Stimulated activated memory B cell treated with anti-CD40 and anti-IgM and Interleukin-4, amounts not matched to agents 10 μg/mL and 1 μg/mL and 100 μg/mL, for 72 hours (primary cell): ENCODE measurements around the gene TAF13.

Experiments
- ATAC-seq: fragments of 150-1000 bp; cut with Tn5 transposase; 2 replicates; pipeline ENCODE4 v1.10.0; 2021
- H3K27ac Mint-ChIP-seq: one replicate; pipeline ENCODE4 v1.8.0; 2022; ENCODE audit warnings: mild to moderate bottlenecking, mixed read lengths
- H3K27me3 Mint-ChIP-seq: one replicate; pipeline ENCODE4 v1.8.0; 2022; ENCODE audit warnings: mixed read lengths
- H3K36me3 Mint-ChIP-seq: one replicate; pipeline ENCODE4 v1.8.0; 2022; ENCODE audit warnings: mixed read lengths
- H3K4me1 Mint-ChIP-seq: one replicate; pipeline ENCODE4 v1.8.0; 2022; ENCODE audit warnings: mixed read lengths
- H3K4me3 Mint-ChIP-seq: one replicate; pipeline ENCODE4 v1.8.0; 2022; ENCODE audit warnings: mild to moderate bottlenecking, moderate library complexity, mixed read lengths
- H3K9me3 Mint-ChIP-seq: one replicate; pipeline ENCODE4 v1.8.0; 2022; ENCODE audit warnings: mixed read lengths

Gene TAF13

GRCh38 chr1:109075531-109076490 lies at the start of gene TAF13:
Gene TAF13, minus strand, starts transcription at chr1:109076003. Its CDS starts 56 bp downstream, at chr1:109075947.
- peak; percentile 100 for ATAC-seq
- Mint-ChIP-seq H3K36me3 (peaks cover 10% of the 10 kb centered on the region), H3K27ac (peak within 1 kb of the TSS; percentile 97), H3K4me1 (peaks cover 21% of the 10 kb centered on the region), H3K4me3 (peak within 1 kb of the TSS; percentile 98), H3K27me3 (no peaks in the 10 kb centered on the region), H3K9me3 (no peaks in the 10 kb centered on the region)

GRCh38 chr1:109120356-109120755 lies 44.6 kb upstream of the TAF13 start:
- H3K27ac Mint-ChIP-seq = no peak overlapping the region
- no peaks in the 10 kb centered on the region for H3K27me3 Mint-ChIP-seq
- no peaks in the 10 kb centered on the region for H3K36me3 Mint-ChIP-seq
- peaks cover 8% of the 10 kb centered on the region for H3K4me1 Mint-ChIP-seq
- no peak for ATAC-seq
- H3K9me3 Mint-ChIP-seq = no peaks in the 10 kb centered on the region
- no peak overlapping the region for H3K4me3 Mint-ChIP-seq

- H3K4me1 Mint-ChIP-seq = peaks cover 21% of the 10 kb centered on the region
- no peaks in the 10 kb centered on the region for H3K36me3 Mint-ChIP-seq
- no peak for ATAC-seq
- H3K27me3 Mint-ChIP-seq = peaks cover 10% of the 10 kb centered on the region
- H3K9me3 Mint-ChIP-seq = no peaks in the 10 kb centered on the region
- H3K27ac Mint-ChIP-seq = no peak overlapping the region
- no peak overlapping the region for H3K4me3 Mint-ChIP-seq
These were observed 42.3 kb upstream of the TAF13 start for GRCh38 chr1:109118089-109118488.

- no peak overlapping the region for H3K27ac Mint-ChIP-seq
- peaks cover 10% of the 10 kb centered on the region for H3K27me3 Mint-ChIP-seq
- no peaks in the 10 kb centered on the region for H3K36me3 Mint-ChIP-seq
- peaks cover 31% of the 10 kb centered on the region for H3K4me1 Mint-ChIP-seq
- H3K4me3 Mint-ChIP-seq = no peak overlapping the region
- H3K9me3 Mint-ChIP-seq = no peaks in the 10 kb centered on the region
- no peak for ATAC-seq
These were observed 40.5 kb upstream of the TAF13 start for GRCh38 chr1:109116286-109116685.

GRCh38 chr1:109115685-109116084 lies 39.9 kb upstream of the TAF13 start:
- H3K36me3 Mint-ChIP-seq = no peaks in the 10 kb centered on the region
- ATAC-seq = no peak
- no peaks in the 10 kb centered on the region for H3K9me3 Mint-ChIP-seq
- no peak overlapping the region for H3K4me3 Mint-ChIP-seq
- H3K27ac Mint-ChIP-seq = no peak overlapping the region
- peaks cover 31% of the 10 kb centered on the region for H3K4me1 Mint-ChIP-seq
- H3K27me3 Mint-ChIP-seq = peaks cover 10% of the 10 kb centered on the region

- Mint-ChIP-seq H3K4me1 (peaks cover 31% of the 10 kb centered on the region), H3K36me3 (no peaks in the 10 kb centered on the region), H3K9me3 (no peaks in the 10 kb centered on the region), H3K27ac (no peak overlapping the region), H3K4me3 (peak overlapping the region; percentile 82), H3K27me3 (peaks cover 10% of the 10 kb centered on the region)
- no peak for ATAC-seq
These were observed 38.5 kb upstream of the TAF13 start for GRCh38 chr1:109114342-109114674.

GRCh38 chr1:109113590-109114341 lies 38.0 kb upstream of the TAF13 start, which contains the start of gene ELAPOR1:
Gene ELAPOR1, plus strand, starts transcription at chr1:109114115. Its CDS starts 69 bp downstream, at chr1:109114184.
- H3K27ac Mint-ChIP-seq = peak within 1 kb of the TSS; percentile 33
- H3K9me3 Mint-ChIP-seq = no peaks in the 10 kb centered on the region
- peaks cover 10% of the 10 kb centered on the region for H3K27me3 Mint-ChIP-seq
- H3K4me3 Mint-ChIP-seq = peak within 1 kb of the TSS; percentile 82
- H3K36me3 Mint-ChIP-seq = no peaks in the 10 kb centered on the region
- peaks cover 31% of the 10 kb centered on the region for H3K4me1 Mint-ChIP-seq
- ATAC-seq = peak; percentile 90

- ATAC-seq = peak; percentile 79
- Mint-ChIP-seq H3K36me3 (no peaks in the 10 kb centered on the region), H3K27ac (peak overlapping the region; percentile 33), H3K4me1 (peaks cover 24% of the 10 kb centered on the region), H3K4me3 (peak overlapping the region; percentile 82), H3K27me3 (peaks cover 10% of the 10 kb centered on the region), H3K9me3 (no peaks in the 10 kb centered on the region)
These were observed 37.0 kb upstream of the TAF13 start for GRCh38 chr1:109112652-109113285.

GRCh38 chr1:109112056-109112651 lies 36.4 kb upstream of the TAF13 start:
- peaks cover 10% of the 10 kb centered on the region for H3K27me3 Mint-ChIP-seq
- peak overlapping the region; percentile 33 for H3K27ac Mint-ChIP-seq
- H3K4me3 Mint-ChIP-seq = no peak overlapping the region
- no peaks in the 10 kb centered on the region for H3K9me3 Mint-ChIP-seq
- peaks cover 24% of the 10 kb centered on the region for H3K4me1 Mint-ChIP-seq
- peak; percentile 50 for ATAC-seq
- H3K36me3 Mint-ChIP-seq = no peaks in the 10 kb centered on the region

GRCh38 chr1:109111386-109112055 lies 35.7 kb upstream of the TAF13 start:
- no peak overlapping the region for H3K27ac Mint-ChIP-seq
- peaks cover 10% of the 10 kb centered on the region for H3K27me3 Mint-ChIP-seq
- H3K4me3 Mint-ChIP-seq = no peak overlapping the region
- no peaks in the 10 kb centered on the region for H3K36me3 Mint-ChIP-seq
- peaks cover 24% of the 10 kb centered on the region for H3K4me1 Mint-ChIP-seq
- no peak for ATAC-seq
- no peaks in the 10 kb centered on the region for H3K9me3 Mint-ChIP-seq

GRCh38 chr1:109109906-109110305 lies 34.1 kb upstream of the TAF13 start:
- Mint-ChIP-seq H3K27me3 (peaks cover 9% of the 10 kb centered on the region), H3K36me3 (no peaks in the 10 kb centered on the region), H3K4me1 (peaks cover 24% of the 10 kb centered on the region), H3K4me3 (no peak overlapping the region), H3K9me3 (no peaks in the 10 kb centered on the region), H3K27ac (peak overlapping the region; percentile 3)
- ATAC-seq = no peak

- Mint-ChIP-seq H3K36me3 (peaks cover 8% of the 10 kb centered on the region), H3K27ac (no peak overlapping the region), H3K4me1 (peaks cover 7% of the 10 kb centered on the region), H3K4me3 (no peak overlapping the region), H3K27me3 (no peaks in the 10 kb centered on the region), H3K9me3 (no peaks in the 10 kb centered on the region)
- no peak for ATAC-seq
These were observed 32.0 kb upstream of the TAF13 start for GRCh38 chr1:109107785-109108184.

GRCh38 chr1:109105881-109106280 lies 30.1 kb upstream of the TAF13 start:
- Mint-ChIP-seq H3K36me3 (peaks cover 10% of the 10 kb centered on the region), H3K4me3 (no peak overlapping the region), H3K9me3 (no peaks in the 10 kb centered on the region), H3K4me1 (peaks cover 8% of the 10 kb centered on the region), H3K27me3 (no peaks in the 10 kb centered on the region), H3K27ac (no peak overlapping the region)
- ATAC-seq = no peak

- peaks cover 11% of the 10 kb centered on the region for H3K4me1 Mint-ChIP-seq
- H3K27ac Mint-ChIP-seq = no peak overlapping the region
- H3K27me3 Mint-ChIP-seq = no peaks in the 10 kb centered on the region
- no peak for ATAC-seq
- H3K4me3 Mint-ChIP-seq = no peak overlapping the region
- H3K36me3 Mint-ChIP-seq = peaks cover 10% of the 10 kb centered on the region
- no peaks in the 10 kb centered on the region for H3K9me3 Mint-ChIP-seq
These were observed 28.8 kb upstream of the TAF13 start for GRCh38 chr1:109104364-109105151.
